ENCODE data around the gene MSRB2.

GRCh38 chr10:23151071-23151470 is 55.7 kb downstream of the MSRB2 start:
- TF ChIP-seq CTCF (IDR thresholded peaks at IDR 0.05) (no peak), POLR2A (IDR thresholded peaks at IDR 0.05) (no peak)

Measured in lower leg skin (tissue), 3 donors.